HCT116 (cell line): ENCODE data around the gene JCAD. TPM values are rescaled to one million over a fixed set of nuclear protein-coding genes. Genes with fewer than 3 reads are reported as not detected.

Experiments
- ATAC-seq: fragments of 200-7000 bp; cut with Tn5 transposase; 2 replicates; pipeline ENCODE4 v1.9.1; 2020; ENCODE audit warnings: mild to moderate bottlenecking, moderate library complexity
- BruUV-seq: library from RNA; stranded (reverse); fragments of 400-500 nt; replicated peaks from 2 replicates; lab custom pipeline; 2021; lab: Mats Ljungman, UMichigan
- CTCF ChIA-PET: fragments of 300-600 bp; sonication (Branson Sonifier 250); formaldehyde crosslinking; loops from one replicate; lab custom pipeline; 2021; ENCODE audit warnings: antibody characterized with exemption; lab: Charles Lee
- POLR2A ChIA-PET: fragments of 300-600, 350-600 bp; sonication (Branson Sonifier 250); formaldehyde crosslinking; loops from one replicate; lab custom pipeline; 2021; ENCODE audit warnings: antibody characterized with exemption; lab: Charles Lee
- RAD21 ChIA-PET, 2 experiments: fragments of 300-600 bp; sonication (Branson Sonifier 250); formaldehyde crosslinking; loops; one replicate each; lab custom pipeline; 2023; ENCODE audit warnings: low total read pairs in 2 of 2; ENCODE audit not compliant: uncharacterized antibody in 2 of 2, unreplicated experiment in 2 of 2, low non-redundant PET in 1 of 2; lab: Charles Lee
- DNase-seq: peaks from one replicate; pipeline ENCODE4 v3.0.0-alpha.2; 2010; ENCODE audit warnings: low read depth, low spot score
- H2AFZ ChIP-seq: fragments of 200-600 bp; shearing (Covaris generic), sonication (generic); 2 replicates; pipeline ENCODE4 v1.6.1; 2017; ENCODE audit warnings: low read depth, mixed run types, mixed read lengths, antibody characterized with exemption, low read length; ENCODE audit not compliant: poor library complexity, severe bottlenecking
- H3K27ac ChIP-seq: 2 replicates; pipeline ENCODE4 v1.5.1; 2012; ENCODE audit warnings: low read depth, low read length
- H3K27me3 ChIP-seq: fragments of 200-600 bp; sonication (generic); 2 replicates; pipeline ENCODE4 v1.6.1; 2016; ENCODE audit warnings: mixed run types, low read length, mixed read lengths; ENCODE audit not compliant: insufficient read depth
- H3K36me3 ChIP-seq, 2 experiments: fragments of 200-500 bp in 1 of 2; fragments of 200-600 bp in 1 of 2; sonication (Bioruptor generic) in 1 of 2; sonication (generic) in 1 of 2; 2 replicates each; pipeline versions ENCODE4 v1.5.1 to v1.6.1; 2014 to 2016; ENCODE audit warnings: low read length in 2 of 2, inconsistent platforms in 1 of 2, mixed read lengths in 1 of 2, mixed run types in 1 of 2; ENCODE audit not compliant: insufficient read depth in 2 of 2, control insufficient read depth in 1 of 2
- H3K4me1 ChIP-seq, 2 experiments: fragments of 200-600 bp in 1 of 2; sonication (generic) in 1 of 2; 2 replicates each; pipeline versions ENCODE4 v1.5.1 to v1.6.1; 2012 to 2017; ENCODE audit warnings: low read length in 2 of 2, inconsistent platforms in 1 of 2, mild to moderate bottlenecking in 1 of 2, mixed read lengths in 1 of 2, mixed run types in 1 of 2, moderate library complexity in 1 of 2; ENCODE audit not compliant: insufficient read depth in 2 of 2, control insufficient read depth in 1 of 2
- H3K4me2 ChIP-seq: fragments of 200-600 bp; sonication (generic); 2 replicates; pipeline ENCODE4 v1.6.1; 2017; ENCODE audit warnings: mixed run types, low read length, mixed read lengths
- H3K4me3 ChIP-seq, 2 experiments: fragments of 200-600 bp in 1 of 2; sonication (generic) in 1 of 2; replicated peaks in 1 of 2; 2 replicates each; pipeline ENCODE4 v1.5.1; 2011 to 2016; ENCODE audit warnings: low read length in 2 of 2, control low read depth in 1 of 2, low read depth in 1 of 2, mild to moderate bottlenecking in 1 of 2, mixed read lengths in 1 of 2, mixed run types in 1 of 2
- H3K79me2 ChIP-seq: fragments of 200-600 bp; sonication (generic); 2 replicates; pipeline ENCODE4 v1.6.1; 2017; ENCODE audit warnings: mild to moderate bottlenecking, mixed run types, low read length, moderate library complexity, mixed read lengths; ENCODE audit not compliant: insufficient read depth
- H3K9ac ChIP-seq: fragments of 200-600 bp; sonication (generic); 2 replicates; pipeline ENCODE4 v1.6.1; 2016; ENCODE audit warnings: low read length, mixed read lengths
- H3K9me2 ChIP-seq: fragments of 200-600 bp; sonication (generic), shearing (Covaris generic); 2 replicates; pipeline ENCODE4 v1.6.1; 2017; ENCODE audit warnings: mixed run types, mild to moderate bottlenecking, moderate library complexity; ENCODE audit not compliant: insufficient read depth
- H3K9me3 ChIP-seq, 2 experiments: fragments of 200-500 bp in 1 of 2; fragments of 200-600 bp in 1 of 2; sonication (Bioruptor generic) in 1 of 2; sonication (generic) in 1 of 2; 2 replicates each; pipeline ENCODE4 v1.6.1; 2014 to 2017; ENCODE audit warnings: low read length in 2 of 2, mixed read lengths in 2 of 2, inconsistent platforms in 1 of 2, low read depth in 1 of 2, mild to moderate bottlenecking in 1 of 2, mixed run types in 1 of 2, moderate library complexity in 1 of 2; ENCODE audit not compliant: control insufficient read depth in 1 of 2, insufficient read depth in 1 of 2
- H4K20me1 ChIP-seq: fragments of 200-600 bp; sonication (generic), shearing (Covaris generic); 2 replicates; pipeline ENCODE4 v1.6.1; 2017; ENCODE audit warnings: mixed run types, mild to moderate bottlenecking, moderate library complexity; ENCODE audit not compliant: insufficient read depth
- CBX3 ChIP-seq: IDR thresholded peaks from 2 replicates; pipeline ENCODE4 v1.6.1; 2012; ENCODE audit warnings: low read depth
- CEBPB ChIP-seq: IDR thresholded peaks from 2 replicates; pipeline ENCODE4 v1.6.1; 2012; ENCODE audit warnings: low read depth
- CTCF ChIP-seq, 3 experiments: fragments of 200-600 bp in 1 of 3; sonication (generic) in 1 of 3; IDR thresholded peaks in 2 of 3; conservative IDR thresholded peaks in 1 of 3; 2 replicates each; pipeline ENCODE4 v1.5.1; 2012 to 2017; ENCODE audit warnings: low read depth in 2 of 3, low read length in 2 of 3, antibody characterized with exemption in 1 of 3, borderline replicate concordance in 1 of 3, control low read depth in 1 of 3, mild to moderate bottlenecking in 1 of 3, mixed read lengths in 1 of 3, mixed run types in 1 of 3, moderate library complexity in 1 of 3; ENCODE audit not compliant: insufficient read depth in 1 of 3
- EGR1 ChIP-seq: IDR thresholded peaks from 2 replicates; pipeline ENCODE4 v1.6.1; 2012; ENCODE audit warnings: low read depth
- ELF1 ChIP-seq: IDR thresholded peaks from 2 replicates; pipeline ENCODE4 v1.6.1; 2012; ENCODE audit warnings: low read depth, borderline replicate concordance
- EZH2 ChIP-seq: fragments of 200-600 bp; sonication (generic); IDR thresholded peaks from 2 replicates; pipeline ENCODE4 v1.6.1; 2017; ENCODE audit warnings: antibody characterized with exemption, mixed run types
- EZH2phosphoT487 ChIP-seq: fragments of 200-600 bp; IDR thresholded peaks from 2 replicates; pipeline ENCODE4 v1.6.1; 2018; ENCODE audit warnings: antibody characterized with exemption, borderline replicate concordance
- FOSL1 ChIP-seq: IDR thresholded peaks from 2 replicates; pipeline ENCODE4 v1.6.1; 2012; ENCODE audit warnings: low read depth
- JUND ChIP-seq: IDR thresholded peaks from 2 replicates; pipeline ENCODE4 v1.6.1; 2012
- MAX ChIP-seq: IDR thresholded peaks from 2 replicates; pipeline ENCODE4 v1.6.1; 2012
- POLR2A ChIP-seq: IDR thresholded peaks from 2 replicates; pipeline ENCODE4 v1.7.0; 2011; ENCODE audit warnings: borderline replicate concordance; ENCODE audit not compliant: insufficient read depth, insufficient read length; ENCODE audit errors: extremely low read depth
- POLR2AphosphoS5 ChIP-seq: IDR thresholded peaks from 2 replicates; pipeline ENCODE4 v1.6.1; 2011; ENCODE audit warnings: mild to moderate bottlenecking, low read depth, low read length, moderate library complexity
- RAD21 ChIP-seq: IDR thresholded peaks from 2 replicates; pipeline ENCODE4 v1.6.1; 2012; ENCODE audit warnings: low read depth, mild to moderate bottlenecking
- SIN3A ChIP-seq: IDR thresholded peaks from 2 replicates; pipeline ENCODE4 v1.6.1; 2012; ENCODE audit warnings: low read depth
- SP1 ChIP-seq: IDR thresholded peaks from 2 replicates; pipeline ENCODE4 v1.6.1; 2012; ENCODE audit warnings: low read depth
- SRF ChIP-seq: IDR thresholded peaks from 2 replicates; pipeline ENCODE4 v1.6.1; 2012; ENCODE audit warnings: low read depth
- YY1 ChIP-seq: IDR thresholded peaks from 2 replicates; pipeline ENCODE4 v1.6.1; 2011; ENCODE audit warnings: low read length, low read depth, moderate library complexity, mild to moderate bottlenecking; ENCODE audit not compliant: insufficient replicate concordance; ENCODE audit errors: extremely low read depth
- ZBTB33 ChIP-seq: IDR thresholded peaks from 2 replicates; pipeline ENCODE4 v1.6.1; 2011; ENCODE audit warnings: mild to moderate bottlenecking, low read length, moderate library complexity; ENCODE audit not compliant: insufficient replicate concordance; ENCODE audit errors: extremely low read depth
- ZFX ChIP-seq: fragments of 450-650 bp; IDR thresholded peaks from 2 replicates; pipeline ENCODE4 v1.6.1; 2017
- ZNF274 ChIP-seq: fragments of 200-500 bp; sonication (Bioruptor generic); IDR thresholded peaks from 2 replicates; pipeline ENCODE4 v1.6.1; 2014; ENCODE audit warnings: mild to moderate bottlenecking, low read depth, low read length, inconsistent platforms
- intact Hi-C: fragments of 100-400 bp; cut with micrococcal nuclease; formaldehyde crosslinking; loops from 2 replicates; pipeline ENCODE4 v1.10.0; 2022
- total RNA-seq: library from RNA; stranded (reverse); gene quantifications from one replicate; pipeline ENCODE4 v1.2.1, GENCODE V29; 2021; ENCODE audit not compliant: unreplicated experiment

JCAD gene
- total RNA-seq, 1 experiment from 2014 or later: 17.5 TPM

GRCh38 chr10:30057421-30057841 lies 2.0 kb downstream of the JCAD start:
- Histone ChIP-seq H3K9me3 (no peaks in the 10 kb centered on the region), H3K4me3 (peak overlapping the region in 1 of 2 experiments; percentile 62; a peak in 2 of 4 replicates), H2AFZ (no peak overlapping the region), H3K4me1 (peaks cover 39 to 51% of the 10 kb centered on the region in 2 experiments), H4K20me1 (no peaks in the 10 kb centered on the region), H3K79me2 (peaks cover 13% of the 10 kb centered on the region), H3K27ac (peak overlapping the region; percentile 75), H3K9me2 (no peaks in the 10 kb centered on the region), H3K36me3 (no peaks in the 10 kb centered on the region), H3K4me2 (peak overlapping the region; percentile 81), H3K9ac (peak overlapping the region; percentile 60), H3K27me3 (no peaks in the 10 kb centered on the region)
- CTCF ChIA-PET: no interaction called here
- RAD21 ChIA-PET: interaction anchor here in 1 of 2 experiments (1.1 kb wide), 1 partner anchor 35 kb away, joined by 3 read pairs; no protein-coding TSS in a partner anchor
- ATAC-seq: peak; percentile 72
- TF ChIP-seq YY1 (no peak), RAD21 (peak; percentile 15; the same call in 1 of the 2 replicates), POLR2A (no peak), SIN3A (peak; percentile 41; the same call in 1 of the 2 replicates), POLR2AphosphoS5 (no peak; the same call in 1 of the 2 replicates), SP1 (peak; percentile 53; the same call in 1 of the 2 replicates), FOSL1 (peak; percentile 70), EGR1 (peak; percentile 79), CBX3 (peak; percentile 55; the same call in 1 of the 2 replicates), MAX (peak; percentile 66), ELF1 (no peak), ZBTB33 (no peak), EZH2phosphoT487 (no peak), JUND (peak; percentile 59; the same call in 1 of the 2 replicates), CTCF (IDR thresholded peaks at IDR 0.05 in 2 of 3, conservative IDR thresholded peaks at IDR 0.05 in 1 of 3; ENCODE audit: borderline replicate concordance in 1 of 3, insufficient read depth in 1 of 3, low read depth in 2 of 3, low read length in 2 of 3) (no peak), EZH2 (no peak), CEBPB (0 out of 2 replicates have a peak, but pooled peaks have one; percentile 16), ZNF274 (no peak), SRF (no peak), ZFX (no peak)
- no TSS peak for BruUV-seq
- POLR2A ChIA-PET: interaction anchor here (1.2 kb wide), 1 partner anchor 36 kb away, joined by 3 read pairs; no protein-coding TSS in a partner anchor
- peak; percentile 79 for DNase-seq
- intact Hi-C loops: no loop called here
